UCSD-AML1 (cell line): ENCODE measurements around the gene MARCHF10.
"Not testable (repeated sequence)": the region's sequence is repeated elsewhere in the genome, so short reads cannot be mapped to it uniquely, and the experiment has no call there.

Source experiments
- DNase-seq: peaks from one replicate; lab custom pipeline; 2025; ENCODE audit not compliant: unreplicated experiment; lab: John Stamatoyannopoulos, UW

The MARCHF10 gene

DNA sequence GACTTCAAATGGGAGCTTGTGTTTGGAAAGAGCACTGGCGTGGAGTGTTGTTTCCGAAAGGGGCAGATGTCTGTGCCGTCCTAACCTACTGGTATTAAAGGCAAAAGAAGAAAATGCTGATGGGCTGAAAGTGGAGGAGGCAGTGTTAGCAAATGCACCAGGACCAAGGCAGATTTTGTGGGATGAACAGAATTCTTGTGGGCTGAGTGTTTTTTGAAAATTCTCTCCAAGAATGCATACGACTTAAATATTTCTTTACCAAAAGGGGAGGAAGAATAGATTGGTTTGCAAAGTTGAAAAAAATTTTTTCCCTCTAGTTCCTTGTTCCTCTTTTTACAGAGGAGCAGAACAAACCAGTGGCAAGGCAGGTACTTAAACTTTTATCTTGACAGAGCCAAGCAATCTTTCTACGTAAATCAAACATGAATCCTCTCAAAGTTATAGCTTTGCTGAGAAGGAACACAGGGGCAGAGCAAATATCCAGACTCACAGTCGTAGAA, 16.8 kb downstream of the MARCHF10 start:
- DNase-seq, result no peak

DNA sequence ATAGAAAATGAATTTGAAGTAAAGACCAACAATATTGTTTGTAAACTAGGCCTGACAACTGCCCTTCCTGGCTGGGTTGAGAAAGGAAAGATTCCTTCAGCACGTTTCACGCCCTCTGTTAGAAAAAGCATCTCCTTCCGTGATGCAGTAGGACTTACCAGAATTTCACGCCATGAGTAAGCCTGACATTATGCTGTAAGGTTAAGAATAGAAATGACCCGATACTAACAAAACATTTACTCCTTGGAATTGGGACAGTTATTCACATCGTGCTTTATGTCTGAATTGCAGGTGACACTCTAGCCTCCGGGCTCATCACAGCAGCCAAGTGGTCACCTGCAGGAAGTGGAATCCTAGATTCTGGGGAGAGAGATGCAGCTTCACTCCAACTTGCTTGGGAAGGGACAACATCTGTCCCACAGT, 17.5 kb downstream of the MARCHF10 start:
- DNase-seq, result no peak

DNA sequence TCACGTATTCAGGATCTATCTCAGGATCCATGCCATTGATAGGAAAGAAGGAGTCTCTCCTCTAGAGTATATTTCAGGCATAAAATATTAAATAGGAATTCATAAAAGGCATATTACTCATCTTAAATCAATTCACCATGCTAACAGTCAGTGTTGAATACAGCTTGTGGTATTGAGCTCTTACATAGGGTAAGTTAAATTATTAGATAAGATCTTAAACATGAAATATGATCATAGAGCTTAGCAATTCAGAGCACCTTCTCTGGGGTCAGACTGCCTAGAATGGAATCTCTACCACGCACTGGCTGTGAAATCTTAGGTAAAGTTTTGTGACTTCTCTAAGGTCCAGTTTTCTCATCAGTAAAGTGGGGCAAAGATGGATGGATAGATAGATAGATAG, 20.7 kb downstream of the MARCHF10 start:
- no peak for DNase-seq

DNA sequence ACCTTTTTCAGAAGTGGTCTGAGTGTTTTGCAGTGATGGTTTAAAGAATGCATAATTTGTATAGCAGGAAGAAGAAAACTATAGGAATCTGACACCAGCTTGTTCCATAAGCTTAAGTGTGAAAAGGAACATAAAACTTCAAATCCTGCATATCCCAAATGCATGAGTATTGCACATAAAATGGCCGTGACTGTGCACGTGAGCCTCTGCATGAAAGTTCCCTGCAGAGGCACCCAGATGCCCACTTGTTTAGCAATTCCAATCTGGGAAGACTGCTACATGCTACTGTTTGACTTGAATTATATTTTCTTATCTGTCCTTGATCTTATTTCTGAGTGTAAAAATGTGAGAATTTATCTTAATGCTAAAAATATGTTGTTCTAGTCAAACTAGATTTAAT, 21.5 kb downstream of the MARCHF10 start:
- DNase-seq, result no peak

DNA sequence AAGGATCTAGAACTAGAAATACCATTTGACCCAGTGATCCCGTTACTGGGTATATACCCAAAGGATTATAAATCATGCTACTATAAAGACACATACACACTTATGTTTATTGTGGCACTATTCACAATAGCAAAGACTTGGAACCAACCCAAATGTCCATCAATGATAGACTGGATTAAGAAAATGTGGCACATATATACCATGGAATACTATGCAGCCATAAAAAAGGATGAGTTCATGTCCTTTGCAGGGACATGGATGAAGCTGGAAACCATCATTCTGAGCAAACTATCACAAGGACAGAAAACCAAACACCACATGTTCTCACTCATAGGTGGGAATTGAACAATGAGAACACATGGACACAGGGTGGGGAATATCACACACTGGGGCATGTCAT, 22.1 kb downstream of the MARCHF10 start:
- DNase-seq, result not testable (repeated sequence)

DNA sequence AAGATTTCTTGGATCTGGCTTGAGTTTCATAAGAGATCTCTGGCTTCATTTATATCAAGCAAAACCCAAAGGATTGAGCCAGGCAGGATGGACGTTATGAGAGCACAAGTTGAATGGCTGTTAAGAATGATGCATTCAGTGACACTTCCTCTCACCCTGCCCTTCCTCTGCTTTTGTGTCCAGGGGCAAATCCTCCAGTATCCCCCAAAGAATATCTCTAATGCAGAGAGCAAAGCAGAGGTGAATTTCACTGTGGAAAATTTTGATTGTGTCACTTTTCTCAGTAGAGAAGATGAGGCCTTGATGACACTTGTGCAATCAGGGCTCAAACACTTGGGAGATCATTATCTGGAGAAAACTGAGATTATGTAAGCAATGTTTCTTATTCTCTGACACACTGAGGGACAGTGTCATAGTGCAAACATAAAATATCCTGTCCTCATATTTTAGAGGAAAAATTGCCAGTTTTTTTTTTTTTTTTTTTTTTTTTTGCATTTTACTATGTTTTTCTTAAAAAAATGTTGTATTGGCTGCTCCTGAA, 25.3 kb downstream of the MARCHF10 start:
- no peak for DNase-seq

DNA sequence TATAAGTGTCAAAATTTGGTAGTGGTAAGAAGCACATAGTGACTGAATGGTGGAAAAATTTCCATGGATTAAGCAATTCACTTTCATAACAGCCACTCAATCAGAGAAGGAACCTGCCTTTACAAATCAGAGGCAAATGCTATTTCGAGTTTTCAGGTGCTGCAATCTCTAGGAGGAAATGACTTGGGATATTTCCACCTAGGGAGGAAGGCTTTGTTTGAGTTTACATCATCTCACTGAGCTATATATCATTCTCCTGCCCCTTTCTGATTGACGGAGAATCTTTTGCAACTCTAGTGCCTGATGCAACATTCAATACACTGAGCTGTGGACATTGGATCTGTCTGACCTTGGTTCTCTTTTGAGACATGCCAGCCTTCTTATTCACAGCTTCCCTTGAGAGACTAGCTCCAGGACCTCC, 26.3 kb downstream of the MARCHF10 start:
- DNase-seq, result no peak

DNA sequence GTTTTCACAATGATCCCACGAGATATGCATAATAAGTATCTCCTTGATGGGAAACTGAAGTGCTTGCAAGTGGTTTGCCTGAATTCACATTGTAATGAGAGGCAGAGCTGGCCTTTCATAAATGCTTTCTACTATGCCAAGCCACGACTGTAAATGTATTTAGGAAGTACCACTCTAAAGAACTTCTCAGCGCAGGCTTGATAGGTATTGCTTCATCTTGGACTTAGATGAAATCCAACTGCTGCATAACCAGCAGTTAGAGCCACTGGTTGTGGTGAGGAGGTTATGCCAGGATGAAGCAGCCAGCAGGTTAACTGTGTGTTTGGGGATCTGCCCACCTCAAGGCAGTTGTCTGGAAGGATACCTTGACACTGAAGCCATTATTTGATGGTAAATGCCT, 26.8 kb downstream of the MARCHF10 start:
- DNase-seq, result no peak

DNA sequence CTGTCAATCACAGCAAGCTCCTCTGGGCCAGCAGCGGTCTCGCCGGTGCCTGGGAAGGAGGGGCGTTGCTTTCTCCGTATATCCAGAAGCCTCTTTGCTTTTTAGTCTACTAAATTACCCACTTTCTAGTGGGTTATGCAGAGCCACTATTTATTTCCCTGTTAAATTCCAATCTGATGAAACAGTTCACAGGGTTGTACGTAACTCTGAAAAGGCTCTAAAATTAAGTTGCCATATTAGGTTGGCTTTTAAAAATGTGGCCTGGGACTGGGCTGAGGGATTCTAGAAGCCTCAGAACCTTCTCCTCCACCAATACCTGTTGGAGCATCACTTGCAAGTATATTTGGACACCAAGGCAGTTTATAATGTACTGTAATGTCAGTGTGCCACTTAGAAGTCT, 27.2 kb downstream of the MARCHF10 start:
- no peak for DNase-seq

DNA sequence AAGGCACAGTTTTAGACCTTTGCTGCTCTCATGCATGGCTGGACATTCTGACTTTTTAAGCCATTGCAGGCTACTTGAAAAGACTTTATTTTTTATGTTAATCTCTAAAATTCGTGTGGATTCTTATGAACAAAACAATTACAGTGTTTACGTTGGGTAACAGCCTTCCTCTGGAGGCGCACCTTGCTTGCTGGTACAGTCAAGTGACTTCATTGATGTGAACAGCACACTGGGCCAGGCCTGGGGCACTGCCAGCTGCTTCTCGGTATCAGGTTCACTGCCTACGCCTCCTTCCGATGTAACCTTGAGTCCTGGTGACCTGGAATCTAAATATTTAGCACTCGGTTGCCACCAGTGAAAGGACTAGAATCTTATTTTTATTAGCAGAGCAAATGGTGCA, 27.8 kb downstream of the MARCHF10 start:
- DNase-seq, result no peak

DNA sequence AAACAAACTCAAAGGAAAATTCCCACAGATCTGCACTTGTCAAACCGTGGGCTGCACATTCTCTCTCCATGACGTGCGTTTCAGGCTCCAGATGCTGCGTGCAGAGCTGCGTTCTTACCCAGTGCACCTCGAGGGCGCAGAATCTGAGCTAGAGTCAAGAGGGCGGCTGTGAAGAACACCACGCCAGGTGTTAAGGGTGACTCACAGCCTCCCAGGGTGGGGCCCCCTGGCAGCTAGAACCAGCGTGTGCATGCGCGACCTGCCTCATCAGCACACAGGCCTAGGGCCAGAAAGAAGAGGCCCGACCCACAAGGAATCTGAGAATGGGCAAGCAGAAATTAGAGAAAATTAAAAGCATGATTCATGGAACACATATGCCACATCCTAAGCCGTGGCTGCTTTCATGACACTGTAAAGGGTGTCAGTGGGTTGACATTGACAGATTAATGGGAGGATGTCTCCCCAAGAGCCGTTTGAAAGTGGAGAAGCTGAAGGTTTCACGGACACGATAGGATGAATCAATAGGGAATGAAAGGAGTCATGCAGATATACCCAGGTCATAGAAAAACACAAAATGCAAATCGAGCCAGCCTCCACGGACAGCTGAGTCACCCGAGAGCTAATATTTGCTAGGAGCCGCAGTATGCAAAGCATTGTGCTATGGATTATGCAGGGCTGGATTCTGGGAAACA, 29.0 kb downstream of the MARCHF10 start:
- DNase-seq, result no peak

DNA sequence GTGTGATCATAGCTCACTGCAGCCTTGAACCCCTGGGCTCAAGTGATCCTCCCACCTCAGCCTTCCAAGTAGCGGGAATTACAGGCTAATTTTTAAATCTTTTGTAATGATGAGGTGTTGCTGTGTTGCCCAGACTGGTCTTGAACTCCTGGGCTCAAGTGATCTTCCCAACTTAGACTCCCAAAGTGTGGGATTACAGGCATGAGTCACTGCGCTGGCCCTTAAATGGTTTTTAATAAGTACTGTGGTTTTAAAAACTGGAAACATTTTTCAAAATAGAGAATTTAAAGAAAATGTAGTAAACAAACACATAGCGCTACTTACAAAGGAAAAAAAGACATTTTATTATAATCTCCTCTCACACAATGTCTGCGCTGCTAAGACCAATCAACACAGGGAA, 32.2 kb downstream of the MARCHF10 start:
- DNase-seq, result no peak

DNA sequence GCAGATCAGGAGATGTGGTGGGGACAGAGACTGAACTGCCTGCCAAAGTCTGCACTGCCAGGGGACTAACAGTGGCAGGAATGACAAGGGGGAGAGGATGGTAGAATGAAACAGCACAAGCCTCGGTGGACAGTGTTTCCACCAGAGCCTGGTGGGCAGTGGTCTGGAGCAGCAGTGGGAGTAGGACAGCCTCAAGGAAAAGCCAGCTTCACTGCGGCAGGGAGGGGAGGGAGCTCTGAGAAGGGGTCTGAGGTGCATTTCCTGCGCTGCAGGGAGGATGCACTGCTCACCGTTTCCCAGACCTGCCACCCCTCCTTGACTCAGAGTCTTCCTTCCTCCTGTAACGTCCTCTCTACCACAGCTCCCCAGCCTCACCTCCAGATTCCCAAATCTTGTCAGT, 33.8 kb downstream of the MARCHF10 start:
- DNase-seq, result no peak

DNA sequence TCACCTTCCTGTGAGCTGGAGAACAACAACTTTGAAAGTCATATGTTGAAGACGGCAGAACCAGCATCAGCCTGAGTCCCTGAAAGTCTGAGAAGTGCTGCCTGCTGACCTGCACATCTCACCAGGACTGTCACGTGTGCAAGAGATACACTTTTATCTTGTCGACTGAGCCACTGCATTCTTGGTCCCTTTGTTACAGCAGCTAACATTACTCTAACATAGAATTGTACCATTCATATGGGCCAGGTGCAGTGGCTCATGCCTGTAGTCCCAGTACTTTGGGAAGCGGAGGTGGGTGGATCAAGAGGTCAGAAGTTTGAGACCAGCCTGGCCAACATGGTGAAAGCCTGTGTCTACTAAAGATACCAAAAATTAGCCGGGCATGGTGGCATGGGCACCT, 40.1 kb downstream of the MARCHF10 start:
- no peak for DNase-seq

DNA sequence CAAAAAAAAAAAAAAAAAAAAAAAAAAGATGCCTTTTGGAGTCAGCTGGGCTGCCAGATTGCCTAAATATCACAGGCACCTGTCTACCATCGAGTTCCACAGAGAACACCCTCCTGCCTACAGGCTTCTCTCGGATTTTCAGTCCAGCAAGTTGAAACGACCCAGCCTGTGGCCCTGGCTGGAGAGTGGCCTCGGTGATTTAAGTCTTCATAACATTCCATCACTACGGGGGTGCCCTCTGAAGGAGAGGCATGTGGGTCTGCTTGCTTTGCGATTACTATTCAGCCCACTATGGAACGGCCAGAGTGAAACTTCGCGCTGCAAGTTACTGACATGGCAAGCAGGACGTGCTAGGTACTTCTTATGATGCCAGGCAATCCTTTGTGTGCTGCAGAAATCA, 42.8 kb downstream of the MARCHF10 start:
- no peak for DNase-seq

DNA sequence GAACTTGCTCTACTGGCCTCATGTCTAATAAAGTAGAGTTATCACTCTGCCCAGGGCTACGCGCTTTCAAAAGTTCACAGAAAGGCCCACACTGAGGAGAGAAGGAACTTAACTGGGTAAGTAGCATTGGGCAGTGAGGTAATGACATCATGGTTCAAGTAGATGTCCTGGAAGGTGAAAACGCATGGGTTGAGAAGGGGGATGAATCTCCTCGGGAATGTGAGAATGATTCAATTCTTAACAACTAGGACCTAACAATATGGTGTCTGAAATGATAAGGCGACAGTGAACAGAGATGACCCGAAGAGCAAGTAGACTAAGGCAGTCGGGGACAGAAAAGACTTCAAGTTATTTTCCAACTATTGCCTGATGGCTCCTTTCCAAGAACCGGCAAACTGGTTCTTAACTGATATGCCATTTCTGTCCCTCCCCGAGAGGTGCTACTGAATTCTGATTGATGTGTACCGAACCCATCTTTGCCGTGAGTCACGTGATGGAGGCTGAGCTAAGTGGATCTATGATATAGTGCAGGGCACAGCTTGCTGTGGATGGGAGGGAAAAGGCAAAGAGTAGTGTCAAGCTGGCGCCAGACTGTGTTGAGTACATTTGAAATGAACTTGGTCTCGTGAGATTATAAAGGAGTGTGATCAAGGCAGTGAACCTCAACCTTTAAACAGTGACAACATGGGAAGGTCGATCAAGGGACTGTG, 44.1 kb downstream of the MARCHF10 start:
- no peak for DNase-seq

DNA sequence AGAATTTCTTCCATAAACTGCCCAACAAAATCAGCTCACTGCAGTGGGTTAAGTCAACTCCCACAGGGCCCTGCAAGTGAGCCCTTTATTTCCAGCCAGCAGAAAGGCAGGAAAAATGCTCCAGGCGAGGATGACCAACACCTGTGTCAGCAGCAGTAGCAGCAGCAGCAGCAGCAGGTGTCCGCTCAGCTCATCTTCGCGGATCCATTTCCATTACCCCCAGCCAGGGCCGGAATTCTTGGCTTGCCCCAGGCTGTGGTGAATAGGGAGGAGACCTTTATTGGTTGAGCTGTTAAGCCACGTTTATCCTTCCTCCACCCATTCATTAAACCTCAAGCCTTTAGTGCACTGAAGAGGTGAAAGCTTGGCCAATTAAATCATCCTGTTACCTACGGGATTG, 46.2 kb downstream of the MARCHF10 start:
- no peak for DNase-seq

DNA sequence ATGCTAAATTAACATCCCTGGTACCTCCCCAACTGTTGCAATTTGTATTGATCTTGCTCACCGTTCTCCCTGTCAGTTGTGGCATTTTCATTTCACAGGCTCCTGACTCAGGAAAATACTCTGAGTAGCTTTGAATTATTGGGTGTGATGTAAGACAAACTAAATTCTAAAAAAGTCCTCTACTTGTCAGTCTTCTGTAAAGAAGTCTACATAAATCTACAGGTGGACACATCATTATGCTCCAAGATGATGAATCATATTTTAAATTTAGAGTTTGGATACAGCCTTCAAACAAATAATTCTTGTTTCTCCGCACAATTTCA, 47.2 kb downstream of the MARCHF10 start:
- DNase-seq, result no peak

DNA sequence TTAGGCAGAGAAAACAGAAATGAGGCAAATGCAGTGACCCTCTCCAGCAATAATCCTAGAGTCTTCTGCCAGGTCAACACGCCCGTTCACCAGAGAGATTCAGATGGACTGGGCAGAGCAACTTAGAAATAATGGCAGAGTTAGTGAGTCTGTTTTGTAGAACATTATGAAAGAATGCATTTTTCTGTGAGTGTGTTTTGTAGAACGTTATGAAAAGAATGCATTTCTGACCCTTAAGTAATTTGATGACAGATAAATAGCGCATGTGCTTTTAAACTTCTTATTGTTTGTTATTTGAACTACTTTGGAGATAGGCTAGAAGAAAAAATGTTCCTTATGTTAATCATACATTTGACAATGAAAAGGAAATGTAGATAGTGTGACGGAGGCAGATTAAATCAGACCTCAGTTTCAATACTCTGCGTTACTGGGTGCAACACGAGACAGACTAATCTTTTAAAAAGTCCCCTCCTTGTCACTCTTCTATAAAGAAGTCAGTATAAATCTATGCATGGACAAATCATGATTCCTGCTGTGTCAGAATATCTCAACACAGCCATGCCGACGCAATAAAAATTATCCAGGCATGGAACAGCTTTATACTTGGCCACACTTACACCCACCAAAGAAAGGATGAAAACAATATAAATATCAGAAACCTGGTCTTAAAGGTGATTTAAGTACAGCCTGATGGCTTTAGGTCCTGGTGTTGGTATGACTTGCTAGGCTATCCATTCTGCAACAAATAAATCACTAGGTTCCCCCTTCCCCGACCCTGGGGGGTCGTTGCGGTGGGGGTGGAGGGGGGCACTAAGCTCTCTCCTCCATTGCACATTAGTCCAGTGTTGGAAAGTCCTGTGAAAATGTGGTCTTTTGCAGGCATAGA, 47.8 kb downstream of the MARCHF10 start:
- DNase-seq, result no peak

DNA sequence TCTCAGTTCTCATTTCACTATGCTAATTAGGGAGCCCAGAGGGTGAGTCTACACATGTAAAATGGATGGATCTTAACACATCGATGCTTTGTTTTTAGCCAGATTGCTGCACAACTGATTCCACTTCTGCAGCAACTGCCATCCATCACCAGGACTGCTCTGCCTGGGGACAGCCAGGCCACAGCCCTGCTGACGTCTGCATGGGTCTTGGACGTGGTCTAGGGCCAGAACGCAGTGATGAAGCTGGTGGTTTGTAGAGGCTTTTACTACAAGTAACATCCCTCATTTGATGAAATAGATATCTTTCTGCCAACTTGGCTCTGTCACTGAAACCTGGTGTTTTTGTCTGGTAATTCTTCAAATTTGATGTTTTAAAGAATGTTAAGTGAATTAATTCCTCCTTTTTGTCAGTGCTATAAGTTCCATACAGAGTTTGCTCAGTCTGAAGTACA, 50.6 kb downstream of the MARCHF10 start:
- DNase-seq, result no peak

DNA sequence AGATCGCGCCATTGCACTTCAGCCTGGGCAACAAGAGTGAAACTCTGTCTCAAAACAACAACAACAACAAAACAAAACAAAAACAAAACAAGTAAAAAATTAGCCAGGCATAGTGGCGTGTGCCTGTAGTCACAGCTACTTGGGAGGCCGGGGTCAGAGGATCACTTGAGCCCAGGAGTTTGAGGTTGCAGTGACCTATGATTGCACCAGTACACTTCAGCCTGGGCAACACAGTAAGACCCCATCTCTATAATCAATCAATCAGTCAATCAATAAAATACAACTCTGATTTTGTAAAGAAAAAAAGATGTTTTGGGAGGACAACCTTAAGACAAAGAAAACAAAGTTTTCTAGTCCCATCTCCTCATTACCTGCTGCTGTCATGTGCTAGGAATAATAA, 51.9 kb downstream of the MARCHF10 start:
- no peak for DNase-seq
